Iris pigment epithelial cell (primary cell): ENCODE results near the gene DRAM2.

ENCODE experiments used
- DNase-seq: peaks from one replicate; pipeline ENCODE4 v3.0.0-alpha.2; 2011; ENCODE audit warnings: low read depth

Gene DRAM2

DNA sequence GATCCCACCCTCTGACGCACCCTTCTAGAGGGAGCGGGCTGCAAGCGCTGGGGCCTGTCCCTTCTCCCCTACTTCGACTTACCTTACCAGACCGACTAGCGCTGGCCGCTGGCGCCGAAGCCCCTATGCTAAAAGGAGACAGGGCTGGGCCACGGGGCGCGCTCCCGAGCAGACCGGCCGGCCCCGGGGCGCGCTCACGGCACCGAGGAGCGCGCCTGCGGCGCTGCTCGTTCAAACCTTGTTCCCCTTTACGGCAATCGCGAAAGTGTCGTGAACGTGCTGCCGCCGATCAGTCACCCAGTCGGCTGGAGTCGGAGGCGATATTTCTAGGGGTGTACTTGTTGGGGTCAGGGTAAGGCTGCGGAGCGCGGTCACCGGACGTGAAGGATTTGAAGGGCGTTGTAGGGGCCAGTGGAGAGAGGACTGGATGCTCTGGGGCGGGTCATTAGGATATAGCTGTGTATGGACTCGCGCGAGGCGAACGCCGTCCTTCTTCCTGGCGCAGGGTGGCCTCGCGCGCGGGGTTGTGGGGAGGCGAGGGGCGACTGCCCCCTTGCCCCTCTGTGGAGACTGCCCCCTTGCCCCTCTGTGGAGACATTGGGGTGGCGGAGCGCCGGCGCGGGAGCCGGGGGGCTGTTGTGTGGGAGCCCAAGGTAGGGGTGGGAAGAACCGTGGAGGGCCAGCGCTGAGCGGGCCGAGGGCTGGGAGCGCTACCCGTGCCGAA is at the start of gene DRAM2, which contains the start of gene CEPT1:
TSS of gene DRAM2 (minus strand) at position 138 of the 724 bp plus-strand sequence. CDS start 8,539 bp downstream, outside the sequence.
TSS of gene CEPT1 (plus strand) at position 268 of the 724 bp plus-strand sequence. CDS start 7,492 bp downstream, outside the sequence.
- DNase-seq: peak; percentile 98

DNA sequence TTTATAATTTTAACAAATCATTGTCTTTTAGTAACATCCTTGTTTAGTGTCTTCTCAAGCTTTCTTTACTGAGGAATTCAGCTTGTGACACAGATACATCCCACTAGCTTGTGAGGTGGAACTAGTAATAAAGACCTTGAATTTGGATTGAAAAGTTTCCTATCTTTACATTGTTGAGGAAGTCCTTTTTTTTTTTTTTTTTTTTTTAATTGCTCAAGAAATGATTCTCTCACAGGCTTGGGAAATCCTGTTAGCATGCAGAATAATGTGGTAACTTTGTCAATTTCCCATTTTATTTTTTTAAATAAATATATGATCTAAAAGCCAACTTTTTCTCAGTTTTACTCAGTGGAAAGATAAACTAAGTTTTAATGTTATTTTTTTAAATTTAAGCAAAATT is 44.8 kb upstream of the DRAM2 start:
- DNase-seq: no peak

GRCh38 chr1:111183308-111184069 is 43.6 kb upstream of the DRAM2 start:
- DNase-seq: no peak

DNA sequence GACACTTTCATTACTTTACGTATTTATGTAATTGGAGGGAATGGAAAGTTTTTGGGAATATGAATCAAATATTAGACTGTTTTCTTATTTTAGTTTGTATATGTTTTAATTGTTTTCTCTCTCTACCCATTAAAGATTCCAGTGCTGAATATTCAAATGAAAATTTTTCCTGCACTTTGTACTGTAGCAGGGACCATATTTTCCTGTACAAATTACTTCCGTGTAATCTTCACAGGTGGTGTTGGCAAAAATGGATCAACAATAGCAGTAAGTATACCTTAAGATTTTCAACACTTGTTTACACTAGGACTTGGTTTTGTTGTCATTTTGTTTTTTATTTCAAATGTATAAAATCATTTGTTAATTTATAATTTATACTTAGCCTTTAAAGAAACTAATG is 42.2 kb upstream of the DRAM2 start:
- DNase-seq: no peak

DNA sequence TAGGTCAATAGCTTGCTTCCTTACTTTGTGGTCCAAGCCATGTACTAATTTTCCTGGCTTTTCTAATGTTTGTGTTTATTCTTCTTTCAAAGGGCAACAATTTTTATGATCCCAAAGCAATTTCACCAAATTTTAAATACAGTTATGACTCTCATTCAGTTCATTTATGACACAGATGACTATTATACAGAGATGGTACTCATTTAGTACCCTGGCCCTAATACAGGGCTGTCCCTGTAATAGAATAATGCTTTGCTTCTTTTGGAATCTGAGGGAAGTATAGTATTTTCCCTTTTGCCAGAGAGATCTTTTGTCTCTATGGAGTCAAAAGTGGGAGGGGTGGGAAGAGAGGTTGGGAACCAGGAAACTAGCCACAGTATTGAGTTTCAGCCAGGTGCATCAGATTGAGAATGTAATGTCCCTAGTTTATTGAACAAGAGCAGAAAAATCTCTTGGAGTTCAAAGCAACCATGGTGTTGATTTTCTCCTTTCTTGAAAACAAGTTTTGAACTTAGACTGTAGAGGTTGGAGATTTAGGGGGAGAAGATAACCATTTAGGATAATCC is 40.2 kb upstream of the DRAM2 start:
- no peak for DNase-seq

GRCh38 chr1:111176678-111177077 is 36.8 kb upstream of the DRAM2 start:
- no peak for DNase-seq

- no peak for DNase-seq
Measured at GRCh38 chr1:111175349-111175748, 35.5 kb upstream of the DRAM2 start.

DNA sequence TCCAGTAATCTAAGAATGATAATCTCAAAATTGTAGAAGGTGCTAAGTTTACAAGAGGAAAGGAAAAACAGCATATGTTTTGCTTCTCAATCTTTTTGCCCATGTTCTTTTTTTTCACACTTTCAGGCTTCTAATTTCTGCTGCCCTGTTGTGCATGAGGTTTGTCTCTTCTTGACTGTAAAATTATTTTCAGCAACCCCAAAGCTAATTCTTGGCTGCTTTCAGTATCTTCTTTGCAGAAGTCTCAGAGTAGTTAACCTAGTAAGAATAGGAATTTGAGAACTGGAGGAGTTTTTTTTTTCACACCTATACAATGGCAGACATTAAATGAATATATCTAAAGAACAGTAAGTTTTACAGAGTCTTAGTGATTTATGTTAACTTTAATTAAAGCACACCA is 34.2 kb upstream of the DRAM2 start:
- DNase-seq: no peak

DNA sequence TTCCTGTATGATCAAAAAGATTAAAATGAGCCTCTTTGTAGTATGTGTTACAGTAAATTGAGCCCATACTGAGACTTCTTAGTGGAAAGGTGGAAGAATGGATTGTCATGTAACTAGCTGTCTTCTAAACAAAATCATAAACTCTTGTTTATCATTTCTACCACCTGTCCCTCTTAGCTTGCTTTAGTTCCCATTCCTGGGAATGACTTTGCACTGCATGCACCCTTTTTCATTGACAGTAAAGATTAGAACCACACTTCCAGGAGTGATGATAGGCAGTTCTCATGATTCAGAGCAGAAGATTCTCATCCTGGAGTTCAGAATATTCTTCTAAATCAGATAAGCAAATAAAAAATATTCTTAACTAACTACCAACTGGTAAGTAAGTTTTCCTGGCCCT is 32.6 kb upstream of the DRAM2 start:
- DNase-seq: no peak

GRCh38 chr1:111164151-111164550 is 24.3 kb upstream of the DRAM2 start:
- DNase-seq: peak; percentile 22

DNA sequence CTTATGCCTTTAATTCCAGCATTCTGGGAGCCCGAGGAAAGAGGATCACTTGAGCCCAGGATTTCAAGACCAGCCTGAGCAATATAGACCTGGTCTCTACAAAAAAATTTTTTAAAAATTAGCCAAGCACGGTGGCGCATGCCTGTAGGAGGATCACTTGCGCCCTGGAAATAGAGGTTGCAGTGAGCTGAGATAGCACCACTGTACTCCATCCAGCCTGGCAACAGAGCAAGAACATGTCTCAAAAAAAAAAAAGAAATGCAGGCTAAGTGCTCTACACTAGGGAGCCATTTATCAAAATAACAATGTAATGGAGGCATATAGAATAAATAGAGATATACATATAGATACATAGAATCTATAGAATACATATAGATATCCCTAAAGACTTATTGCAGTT is 23.5 kb upstream of the DRAM2 start:
- DNase-seq: no peak

DNA sequence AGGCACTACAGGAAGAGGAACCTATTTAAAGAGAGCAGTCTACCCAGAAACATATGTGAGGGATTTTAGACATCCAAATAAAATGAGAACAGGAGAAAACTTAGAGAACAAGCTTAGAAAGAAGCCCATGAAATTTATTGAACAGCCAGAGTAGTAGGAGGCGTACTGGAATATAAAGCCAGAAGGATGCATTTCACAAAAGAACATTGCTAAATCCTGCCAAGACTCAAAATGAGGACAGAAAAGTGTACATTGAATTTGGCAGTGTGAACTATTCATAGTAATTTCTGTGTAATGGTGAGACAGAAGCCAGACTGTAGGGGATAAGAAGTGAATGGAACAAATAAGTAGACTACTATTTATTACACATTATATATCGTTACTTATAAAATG is 22.6 kb upstream of the DRAM2 start:
- DNase-seq: no peak

DNA sequence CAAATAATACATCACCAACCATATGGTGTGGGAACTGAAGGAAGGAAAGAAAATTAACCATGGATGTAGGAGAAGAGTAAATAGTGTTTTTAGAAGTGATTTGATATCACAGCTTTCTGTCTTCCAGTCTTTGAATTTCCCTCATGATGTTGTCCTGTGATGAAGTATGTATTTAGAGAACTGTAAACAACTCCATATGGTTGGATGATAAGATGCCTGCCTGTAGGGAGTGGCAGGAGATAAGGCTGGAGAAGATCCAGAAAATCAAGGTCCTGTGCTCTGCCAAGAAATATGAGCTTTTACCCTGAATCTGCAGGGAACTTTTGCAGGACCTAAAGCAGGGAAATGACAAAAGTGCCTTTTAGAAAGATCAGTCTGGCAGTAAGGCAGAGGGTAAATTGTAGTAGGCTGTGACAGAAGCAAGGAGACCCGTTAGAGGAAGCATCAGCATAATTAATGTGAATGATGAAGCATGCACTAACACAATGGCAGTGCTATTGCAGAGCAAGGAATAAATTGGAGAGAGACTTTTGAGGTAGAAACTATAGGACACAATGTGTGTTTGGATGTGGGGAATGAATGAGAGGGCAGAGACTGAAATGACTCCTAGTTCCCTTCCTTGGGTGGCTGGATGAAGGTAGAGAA is 22.1 kb upstream of the DRAM2 start:
- peak; percentile 41 for DNase-seq

- DNase-seq: no peak
Measured at GRCh38 chr1:111157431-111157830, 17.5 kb upstream of the DRAM2 start.

GRCh38 chr1:111154021-111154999 is 14.4 kb upstream of the DRAM2 start:
- no peak for DNase-seq

DNA sequence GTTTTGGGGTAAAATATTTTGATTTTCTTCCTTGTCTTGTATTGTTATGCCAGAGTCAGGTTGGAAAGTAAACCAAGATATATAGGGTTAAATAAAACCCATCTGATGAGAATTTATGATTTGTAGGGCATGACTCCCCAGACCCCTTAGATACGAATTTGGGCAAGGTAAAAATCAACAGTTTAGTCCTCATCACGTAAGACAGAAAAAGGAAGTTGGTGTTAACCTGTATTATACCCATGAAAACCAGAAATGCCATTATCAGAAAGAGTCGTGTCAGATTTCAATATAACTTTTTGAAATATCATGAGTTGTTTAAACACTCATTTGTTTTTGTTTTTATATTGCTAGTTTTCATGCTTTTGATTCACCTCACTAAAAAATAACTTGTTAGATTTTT is 11.9 kb upstream of the DRAM2 start:
- DNase-seq: no peak

DNA sequence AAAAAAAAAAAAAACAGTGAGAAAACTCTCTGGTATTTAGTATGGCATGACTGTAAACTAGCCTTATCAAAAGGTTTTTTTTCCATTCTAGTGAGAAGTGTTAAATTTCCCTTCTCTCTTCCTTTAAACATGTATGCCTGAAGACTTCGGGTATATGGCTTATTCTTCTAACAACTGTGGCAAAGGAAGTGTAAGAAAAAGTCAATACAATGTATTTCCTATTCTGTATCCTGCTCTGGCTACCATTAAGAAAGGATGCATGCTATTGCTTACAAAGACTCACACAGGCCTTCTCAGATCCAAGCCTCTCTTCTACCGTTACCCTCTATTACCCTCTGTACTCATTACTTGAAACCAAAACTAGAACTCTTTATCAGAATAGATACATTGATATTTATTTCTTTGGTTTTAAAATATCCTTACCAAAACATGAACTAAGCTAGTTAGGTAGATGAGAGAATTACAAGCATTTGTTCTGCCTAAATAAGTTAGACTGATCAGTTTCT is 8.5 kb upstream of the DRAM2 start:
- no peak for DNase-seq

DNA sequence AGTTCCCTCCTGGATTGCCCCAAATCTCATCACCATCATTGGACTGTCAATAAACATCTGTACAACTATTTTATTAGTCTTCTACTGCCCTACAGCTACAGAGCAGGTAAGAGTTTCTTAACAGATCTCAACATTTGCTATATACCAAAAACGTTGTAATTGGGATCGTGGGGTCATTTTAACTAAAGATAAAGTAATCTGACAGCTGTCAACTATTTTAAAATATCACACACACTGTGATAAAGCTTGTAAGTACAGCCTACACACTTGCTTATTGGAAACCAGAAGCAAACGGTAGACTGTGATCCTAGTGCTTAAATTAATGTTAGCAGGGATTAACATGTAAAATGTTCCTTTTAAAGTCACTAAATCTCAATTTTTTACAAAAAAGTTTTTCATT is 8.1 kb upstream of the DRAM2 start:
- no peak for DNase-seq

- DNase-seq: no peak
Measured at GRCh38 chr1:111145963-111146768, 6.3 kb upstream of the DRAM2 start.

DNA sequence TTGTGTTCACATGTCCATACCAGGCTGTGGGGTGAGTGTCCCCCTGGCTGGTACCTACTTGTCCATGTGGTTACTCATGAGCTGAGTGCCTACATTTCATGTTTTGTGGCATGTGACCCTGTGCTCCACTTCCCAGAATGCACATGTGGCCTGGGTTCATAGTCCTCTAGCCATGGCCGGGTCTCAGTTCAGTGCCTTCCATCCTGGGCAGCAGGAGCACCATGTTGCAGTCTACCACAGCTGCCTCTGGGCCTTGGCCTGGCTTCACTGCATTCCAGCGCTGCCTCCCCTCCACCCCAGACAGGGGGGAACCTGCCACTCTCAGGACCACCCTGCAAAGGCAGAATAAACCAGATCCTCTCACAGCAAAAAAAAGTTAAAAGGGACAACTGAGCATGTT is 5.6 kb upstream of the DRAM2 start:
- no peak for DNase-seq
